OCI-LY7 (cell line): ENCODE results near the gene TRIM14. TPM values are rescaled to one million over a fixed set of nuclear protein-coding genes. Genes with fewer than 3 reads are reported as not detected.

Source experiments
- BruUV-seq: library from RNA; stranded (reverse); fragments of 400-500 nt; replicated peaks from 2 replicates; lab custom pipeline; 2021; lab: Mats Ljungman, UMichigan
- CTCF ChIA-PET: fragments of 300-600 bp; sonication (Branson Sonifier 250); formaldehyde crosslinking; loops from one replicate; lab custom pipeline; 2022; ENCODE audit warnings: antibody characterized with exemption; ENCODE audit not compliant: unreplicated experiment; lab: Charles Lee
- POLR2A ChIA-PET: fragments of 300-600 bp; sonication (Branson Sonifier 250); formaldehyde crosslinking; loops from one replicate; lab custom pipeline; 2022; ENCODE audit warnings: antibody characterized with exemption; lab: Charles Lee
- DNase-seq: peaks from one replicate; pipeline ENCODE4 v3.0.0-alpha.2; 2015; ENCODE audit warnings: low spot score
- H2AFZ ChIP-seq: fragments of 200-600 bp; sonication (generic), shearing (Covaris generic); 2 replicates; pipeline ENCODE4 v1.6.1; 2014; ENCODE audit warnings: mild to moderate bottlenecking, antibody characterized with exemption, low read length, moderate library complexity
- H3K27ac ChIP-seq: fragments of 200-600 bp; sonication (generic); 2 replicates; pipeline ENCODE4 v1.5.1; 2014; ENCODE audit warnings: mixed run types, low read depth, mild to moderate bottlenecking, moderate library complexity, low read length, inconsistent platforms; ENCODE audit not compliant: poor library complexity, severe bottlenecking
- H3K36me3 ChIP-seq: fragments of 200-600 bp; sonication (generic); 2 replicates; pipeline ENCODE4 v1.6.1; 2014; ENCODE audit warnings: mild to moderate bottlenecking, antibody characterized with exemption, low read length, moderate library complexity, mixed read lengths; ENCODE audit not compliant: insufficient read depth
- H3K4me1 ChIP-seq: fragments of 200-600 bp; sonication (generic); 2 replicates; pipeline ENCODE4 v1.5.1; 2014; ENCODE audit warnings: mild to moderate bottlenecking, low read length; ENCODE audit not compliant: insufficient read depth, poor library complexity, severe bottlenecking
- H3K4me2 ChIP-seq: fragments of 200-600 bp; sonication (generic); 2 replicates; pipeline ENCODE4 v1.6.1; 2014; ENCODE audit warnings: mild to moderate bottlenecking, low read length
- H3K4me3 ChIP-seq: fragments of 200-600 bp; sonication (generic); 2 replicates; pipeline ENCODE4 v1.5.1; 2014; ENCODE audit warnings: mild to moderate bottlenecking, low read depth, low read length; ENCODE audit not compliant: poor library complexity, severe bottlenecking
- H3K79me2 ChIP-seq: fragments of 200-600 bp; sonication (generic); 2 replicates; pipeline ENCODE4 v1.6.1; 2016; ENCODE audit warnings: low read depth, mild to moderate bottlenecking, low read length, moderate library complexity, mixed read lengths; ENCODE audit not compliant: insufficient read depth
- H3K9me2 ChIP-seq: fragments of 200-600 bp; sonication (generic); 2 replicates; pipeline ENCODE4 v1.6.1; 2016; ENCODE audit warnings: mild to moderate bottlenecking, low read length, mixed read lengths; ENCODE audit not compliant: insufficient read depth
- H3K9me3 ChIP-seq: fragments of 200-600 bp; sonication (generic); 2 replicates; pipeline ENCODE4 v1.6.1; 2014; ENCODE audit warnings: mild to moderate bottlenecking, mixed run types, low read length, mixed read lengths
- H4K20me1 ChIP-seq: fragments of 200-600 bp; sonication (generic); 2 replicates; pipeline ENCODE4 v1.6.1; 2014; ENCODE audit warnings: mild to moderate bottlenecking, antibody characterized with exemption, low read length, moderate library complexity, mixed read lengths; ENCODE audit not compliant: insufficient read depth
- EZH2phosphoT487 ChIP-seq: fragments of 200-600 bp; sonication (generic); IDR thresholded peaks from 2 replicates; pipeline ENCODE4 v1.6.1; 2018; ENCODE audit warnings: low read depth, borderline replicate concordance, mild to moderate bottlenecking, mixed run types, antibody characterized with exemption, low read length, moderate library complexity, mixed read lengths
- intact Hi-C: fragments of 100-400 bp; cut with micrococcal nuclease; formaldehyde crosslinking; loops from one replicate; pipeline ENCODE4 v1.10.0; 2022; ENCODE audit not compliant: unreplicated experiment
- total RNA-seq, 2 experiments: library from RNA; depleted of rRNA in 1 of 2; stranded (reverse); fragments of >200 nt in 1 of 2; shearing (Covaris generic) in 1 of 2; gene quantifications; 2 replicates each; pipeline ENCODE4 v1.2.3, GENCODE V29; 2014 to 2022
- TF ChIP-seq, protein P1 (sequence below): fragments of 200-600 bp; sonication (generic); conservative IDR thresholded peaks from 2 replicates; pipeline ENCODE4 v1.5.1; 2014; ENCODE audit warnings: mild to moderate bottlenecking, antibody characterized with exemption, low read length, moderate library complexity, mixed read lengths

Gene TRIM14
- total RNA-seq, 2 experiments from 2014 or later: 21.4 to 26.0 TPM

DNA sequence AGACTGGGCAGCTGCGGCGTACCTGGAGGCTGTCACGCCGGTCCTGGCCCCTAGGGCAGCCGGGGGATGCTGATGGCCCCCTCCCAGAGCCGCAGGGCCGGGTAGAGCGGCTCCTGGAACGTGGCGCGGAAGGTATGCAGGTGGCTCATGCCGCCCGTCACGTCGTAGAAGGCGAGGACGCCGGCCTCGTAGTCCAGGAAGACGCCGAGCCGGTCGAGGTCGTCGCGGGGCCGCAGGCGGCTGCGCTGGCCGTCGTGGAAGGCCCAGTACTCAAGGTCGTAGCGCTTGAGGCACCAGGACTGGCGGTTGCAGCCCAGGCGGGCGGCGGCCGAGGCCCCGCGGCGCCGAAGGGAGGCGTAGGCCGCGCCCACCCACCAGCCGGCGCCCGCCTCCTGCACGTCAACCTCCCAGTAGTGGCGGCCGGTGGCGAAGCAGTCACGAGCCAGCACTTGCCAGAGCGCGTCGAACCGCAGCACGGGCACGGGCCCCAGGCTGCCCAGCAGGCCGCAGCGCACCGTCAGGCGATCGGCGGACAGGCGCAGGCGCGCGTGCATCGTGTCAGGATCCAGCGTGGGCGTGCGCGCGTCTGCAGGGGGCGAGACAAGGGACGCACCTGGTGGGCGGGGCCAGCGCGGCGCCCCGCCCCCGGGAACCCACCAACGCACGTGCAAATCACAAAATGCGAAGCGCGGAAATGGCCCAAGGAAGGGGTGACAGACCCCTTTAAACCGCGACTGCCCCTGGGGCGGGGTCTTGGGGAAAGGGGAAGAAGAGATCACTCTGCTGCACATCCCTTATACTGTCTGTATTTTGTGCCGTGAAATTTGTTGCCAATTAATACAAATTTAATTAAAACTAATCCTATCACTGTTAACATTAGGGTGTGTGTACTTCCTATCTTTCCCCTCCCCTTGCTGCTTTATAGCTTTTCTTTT, 31.3 kb downstream of the TRIM14 start:
- H3K4me3 ChIP-seq: no peak overlapping the region
- no peak for DNase-seq

DNA sequence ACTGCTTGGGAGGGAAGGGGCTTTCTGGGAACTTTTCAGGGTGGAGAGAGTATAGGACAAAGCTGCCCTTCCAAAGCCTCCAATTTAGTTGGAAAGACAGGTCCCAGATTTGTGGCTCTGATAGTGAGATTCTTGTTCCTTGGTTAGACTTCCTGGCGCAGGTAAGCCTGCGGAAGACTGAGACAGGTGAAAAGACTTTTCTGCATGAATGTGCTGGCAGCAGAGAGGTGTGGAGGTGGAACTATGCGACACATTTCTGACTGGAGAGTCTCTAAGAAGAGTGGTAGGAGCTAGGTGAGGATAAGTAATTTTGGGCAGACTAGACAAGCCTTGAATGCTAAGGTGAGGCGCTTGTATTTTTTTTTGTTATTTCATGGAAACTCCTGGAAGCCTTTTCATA, 32.6 kb downstream of the TRIM14 start:
- CTCF ChIA-PET: interaction anchor here (0.5 kb wide), 1 partner anchor 1479 kb away, joined by 4 read pairs; no protein-coding TSS in a partner anchor
- no peak for DNase-seq
- no TSS peak for BruUV-seq
- TF ChIP-seq, protein P1, sequence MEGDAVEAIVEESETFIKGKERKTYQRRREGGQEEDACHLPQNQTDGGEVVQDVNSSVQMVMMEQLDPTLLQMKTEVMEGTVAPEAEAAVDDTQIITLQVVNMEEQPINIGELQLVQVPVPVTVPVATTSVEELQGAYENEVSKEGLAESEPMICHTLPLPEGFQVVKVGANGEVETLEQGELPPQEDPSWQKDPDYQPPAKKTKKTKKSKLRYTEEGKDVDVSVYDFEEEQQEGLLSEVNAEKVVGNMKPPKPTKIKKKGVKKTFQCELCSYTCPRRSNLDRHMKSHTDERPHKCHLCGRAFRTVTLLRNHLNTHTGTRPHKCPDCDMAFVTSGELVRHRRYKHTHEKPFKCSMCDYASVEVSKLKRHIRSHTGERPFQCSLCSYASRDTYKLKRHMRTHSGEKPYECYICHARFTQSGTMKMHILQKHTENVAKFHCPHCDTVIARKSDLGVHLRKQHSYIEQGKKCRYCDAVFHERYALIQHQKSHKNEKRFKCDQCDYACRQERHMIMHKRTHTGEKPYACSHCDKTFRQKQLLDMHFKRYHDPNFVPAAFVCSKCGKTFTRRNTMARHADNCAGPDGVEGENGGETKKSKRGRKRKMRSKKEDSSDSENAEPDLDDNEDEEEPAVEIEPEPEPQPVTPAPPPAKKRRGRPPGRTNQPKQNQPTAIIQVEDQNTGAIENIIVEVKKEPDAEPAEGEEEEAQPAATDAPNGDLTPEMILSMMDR: no peak
- no peak for TF ChIP-seq EZH2phosphoT487
- Histone ChIP-seq H3K79me2 (no peaks in the 10 kb centered on the region), H3K27ac (no peak overlapping the region), H4K20me1 (no peaks in the 10 kb centered on the region), H3K4me3 (no peak overlapping the region), H3K4me2 (peak overlapping the region; percentile 11; the same call in 1 of the 2 replicates), H3K9me2 (no peaks in the 10 kb centered on the region), H3K9me3 (no peaks in the 10 kb centered on the region), H3K36me3 (peaks cover 57% of the 10 kb centered on the region), H3K4me1 (no peaks in the 10 kb centered on the region), H2AFZ (no peak overlapping the region)
- intact Hi-C loops: no loop called here
- POLR2A ChIA-PET: interaction anchor here (0.7 kb wide), 1 partner anchor 15 kb away, joined by 3 read pairs; no protein-coding TSS in a partner anchor

More for the DNA sequence above, 31.3 kb downstream of the TRIM14 start:
- H3K9me2 ChIP-seq: no peaks in the 10 kb centered on the region
- no peaks in the 10 kb centered on the region for H3K4me1 ChIP-seq
- TF ChIP-seq, protein P1: no peak
- TF ChIP-seq EZH2phosphoT487: no peak
- POLR2A ChIA-PET: interaction anchor here (0.5 to 2.4 kb wide), 5 partner anchors 10 to 165 kb away, joined by 3 to 7 read pairs (median 4); partner anchors contain the start of gene TRMO
- H2AFZ ChIP-seq: no peak overlapping the region
- no peak overlapping the region for H3K27ac ChIP-seq
- no TSS peak for BruUV-seq
- peaks cover 44% of the 10 kb centered on the region for H3K36me3 ChIP-seq
- H3K9me3 ChIP-seq: no peaks in the 10 kb centered on the region
- H4K20me1 ChIP-seq: no peaks in the 10 kb centered on the region
- no peaks in the 10 kb centered on the region for H3K79me2 ChIP-seq
- intact Hi-C loops: no loop called here
- CTCF ChIA-PET: no interaction called here
- peak overlapping the region; percentile 29; the same call in 1 of the 2 replicates for H3K4me2 ChIP-seq
